Astrocyte (in vitro differentiated cells and primary cell): ENCODE data around the gene LRRC4C. TPM values are rescaled to one million over a fixed set of nuclear protein-coding genes. Genes with fewer than 3 reads are reported as not detected.

Experiments used
- DNase-seq: peaks from one replicate; pipeline ENCODE4 v3.0.0-alpha.2; 2010; ENCODE audit warnings: low read depth
- FAIRE-seq: peaks from 2 replicates; lab custom pipeline; 2011; peaks lifted over from hg19 to GRCh38; lab: Jason Lieb, UNC
- H2AFZ ChIP-seq: 2 replicates; pipeline ENCODE4 v1.6.0; 2012; ENCODE audit warnings: low read depth, low read length, inconsistent platforms
- H3K27ac ChIP-seq: 2 replicates; pipeline ENCODE4 v1.5.1; 2011; ENCODE audit warnings: low read depth, low read length, inconsistent platforms
- H3K27me3 ChIP-seq: 2 replicates; pipeline ENCODE4 v1.6.0; 2011; ENCODE audit warnings: low read length, inconsistent platforms; ENCODE audit not compliant: insufficient read depth
- H3K36me3 ChIP-seq: 2 replicates; pipeline ENCODE4 v1.5.1; 2011; ENCODE audit warnings: low read length, inconsistent platforms; ENCODE audit not compliant: insufficient read depth
- H3K4me1 ChIP-seq: 2 replicates; pipeline ENCODE4 v1.5.1; 2011; ENCODE audit warnings: low read length, inconsistent platforms; ENCODE audit not compliant: insufficient read depth
- H3K4me2 ChIP-seq: 2 replicates; pipeline ENCODE4 v1.6.0; 2012; ENCODE audit warnings: low read length, inconsistent platforms
- H3K4me3 ChIP-seq: 2 replicates; pipeline ENCODE4 v1.5.1; 2011; ENCODE audit warnings: low read depth, mild to moderate bottlenecking, low read length, inconsistent platforms; ENCODE audit not compliant: insufficient read depth
- H3K79me2 ChIP-seq: 2 replicates; pipeline ENCODE4 v1.6.0; 2012; ENCODE audit warnings: mild to moderate bottlenecking, low read length, inconsistent platforms; ENCODE audit not compliant: insufficient read depth
- H3K9ac ChIP-seq: 2 replicates; pipeline ENCODE4 v1.6.0; 2012; ENCODE audit warnings: mild to moderate bottlenecking, low read length, inconsistent platforms
- H3K9me3 ChIP-seq: 2 replicates; pipeline ENCODE4 v1.5.1; 2012; ENCODE audit warnings: low read depth, mild to moderate bottlenecking, low read length, inconsistent platforms; ENCODE audit not compliant: insufficient read depth
- H4K20me1 ChIP-seq: 2 replicates; pipeline ENCODE4 v1.6.0; 2012; ENCODE audit warnings: low read length, inconsistent platforms; ENCODE audit not compliant: insufficient read depth
- H3K27ac Mint-ChIP-seq: one replicate; pipeline ENCODE4 v1.8.0; 2021; ENCODE audit warnings: mild to moderate bottlenecking, mixed read lengths; ENCODE audit not compliant: unreplicated experiment
- H3K27me3 Mint-ChIP-seq: one replicate; pipeline ENCODE4 v1.8.0; 2021; ENCODE audit warnings: low read depth, mixed read lengths; ENCODE audit not compliant: unreplicated experiment
- H3K36me3 Mint-ChIP-seq: one replicate; pipeline ENCODE4 v1.8.0; 2021; ENCODE audit warnings: low read depth, mixed read lengths; ENCODE audit not compliant: unreplicated experiment
- H3K4me1 Mint-ChIP-seq: one replicate; pipeline ENCODE4 v1.8.0; 2021; ENCODE audit warnings: low read depth, mixed read lengths; ENCODE audit not compliant: unreplicated experiment
- H3K4me3 Mint-ChIP-seq: one replicate; pipeline ENCODE4 v1.8.0; 2021; ENCODE audit warnings: mild to moderate bottlenecking, moderate library complexity, mixed read lengths; ENCODE audit not compliant: unreplicated experiment
- H3K9me3 Mint-ChIP-seq: one replicate; pipeline ENCODE4 v1.8.0; 2021; ENCODE audit warnings: mild to moderate bottlenecking, mixed read lengths; ENCODE audit not compliant: unreplicated experiment
- EZH2 ChIP-seq: IDR thresholded peaks from 2 replicates; pipeline ENCODE4 v1.6.1; 2012; ENCODE audit warnings: mild to moderate bottlenecking, low read length, inconsistent platforms; ENCODE audit not compliant: insufficient read depth
- total RNA-seq: library from RNA; stranded (reverse); gene quantifications from 2 replicates; pipeline ENCODE4 v1.2.1, GENCODE V29; 2021
- TF ChIP-seq, protein P1 (sequence below): IDR thresholded peaks from 2 replicates; pipeline ENCODE4 v1.5.1; 2011; ENCODE audit warnings: low read depth, mild to moderate bottlenecking, inconsistent platforms, low read length, moderate library complexity; ENCODE audit not compliant: insufficient read depth

The LRRC4C gene
- total RNA-seq, 1 donor from 2014 or later: 9.0 TPM

DNA sequence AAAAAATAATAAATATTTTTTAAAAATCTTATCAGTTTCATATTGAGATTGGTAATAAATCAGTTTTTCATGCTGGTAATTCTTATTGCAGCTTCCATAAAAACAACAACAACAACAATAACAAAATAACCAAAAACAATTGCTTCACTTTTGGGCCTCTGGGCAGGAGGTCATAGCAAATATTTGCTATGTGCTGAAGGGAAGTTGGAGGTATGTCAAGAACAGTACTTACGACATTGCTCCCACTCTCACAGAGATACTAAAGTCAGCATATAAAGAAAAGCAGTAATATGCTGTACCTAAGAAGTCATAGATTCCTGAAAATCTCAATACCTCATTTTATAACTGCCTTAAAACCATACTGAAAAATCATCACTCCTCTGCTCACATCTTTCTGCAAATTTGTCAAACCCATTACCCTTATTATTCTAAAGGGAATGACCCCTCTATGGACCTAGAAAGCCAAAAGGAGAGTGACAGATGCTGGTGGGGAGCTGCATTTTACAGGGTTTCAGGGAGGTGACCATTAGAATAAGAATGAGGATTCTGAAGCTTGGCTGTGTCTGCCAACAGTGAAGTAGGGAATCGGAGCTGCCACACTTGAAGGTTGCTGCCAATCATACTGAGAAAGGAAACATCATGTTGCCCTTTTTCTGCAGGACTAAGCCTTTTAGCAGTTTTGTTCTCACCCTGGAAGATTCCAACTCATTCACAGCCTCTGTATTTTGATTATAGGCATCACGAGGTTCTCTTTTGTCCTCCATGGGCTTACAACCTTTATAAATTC is 742.9 kb downstream of the LRRC4C start:
- TF ChIP-seq, protein P1, sequence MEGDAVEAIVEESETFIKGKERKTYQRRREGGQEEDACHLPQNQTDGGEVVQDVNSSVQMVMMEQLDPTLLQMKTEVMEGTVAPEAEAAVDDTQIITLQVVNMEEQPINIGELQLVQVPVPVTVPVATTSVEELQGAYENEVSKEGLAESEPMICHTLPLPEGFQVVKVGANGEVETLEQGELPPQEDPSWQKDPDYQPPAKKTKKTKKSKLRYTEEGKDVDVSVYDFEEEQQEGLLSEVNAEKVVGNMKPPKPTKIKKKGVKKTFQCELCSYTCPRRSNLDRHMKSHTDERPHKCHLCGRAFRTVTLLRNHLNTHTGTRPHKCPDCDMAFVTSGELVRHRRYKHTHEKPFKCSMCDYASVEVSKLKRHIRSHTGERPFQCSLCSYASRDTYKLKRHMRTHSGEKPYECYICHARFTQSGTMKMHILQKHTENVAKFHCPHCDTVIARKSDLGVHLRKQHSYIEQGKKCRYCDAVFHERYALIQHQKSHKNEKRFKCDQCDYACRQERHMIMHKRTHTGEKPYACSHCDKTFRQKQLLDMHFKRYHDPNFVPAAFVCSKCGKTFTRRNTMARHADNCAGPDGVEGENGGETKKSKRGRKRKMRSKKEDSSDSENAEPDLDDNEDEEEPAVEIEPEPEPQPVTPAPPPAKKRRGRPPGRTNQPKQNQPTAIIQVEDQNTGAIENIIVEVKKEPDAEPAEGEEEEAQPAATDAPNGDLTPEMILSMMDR: no peak
- TF ChIP-seq EZH2: no peak
- Mint-ChIP-seq H3K27ac (no peak overlapping the region), H3K4me1 (no peaks in the 10 kb centered on the region), H3K9me3 (no peaks in the 10 kb centered on the region), H3K36me3 (no peaks in the 10 kb centered on the region), H3K27me3 (no peaks in the 10 kb centered on the region), H3K4me3 (no peak overlapping the region)
- no peak overlapping the region for H3K9ac ChIP-seq
- H3K4me3 ChIP-seq: no peak overlapping the region
- H3K79me2 ChIP-seq: no peaks in the 10 kb centered on the region
- H3K4me1 ChIP-seq: no peaks in the 10 kb centered on the region
- FAIRE-seq (no peak), DNase-seq (no peak)
- H3K9me3 ChIP-seq: no peaks in the 10 kb centered on the region
- H3K4me2 ChIP-seq: no peak overlapping the region
- no peak overlapping the region for H2AFZ ChIP-seq
- H3K27me3 ChIP-seq: no peaks in the 10 kb centered on the region
- no peak overlapping the region for H3K27ac ChIP-seq
- H4K20me1 ChIP-seq: no peaks in the 10 kb centered on the region
- no peaks in the 10 kb centered on the region for H3K36me3 ChIP-seq

- no peak for TF ChIP-seq EZH2
- TF ChIP-seq, protein P1: no peak
- no peaks in the 10 kb centered on the region for H3K36me3 Mint-ChIP-seq
- no peak overlapping the region for H3K4me3 Mint-ChIP-seq
- Histone ChIP-seq H4K20me1 (no peaks in the 10 kb centered on the region), H3K79me2 (no peaks in the 10 kb centered on the region), H3K9me3 (no peaks in the 10 kb centered on the region), H3K27me3 (no peaks in the 10 kb centered on the region), H3K36me3 (no peaks in the 10 kb centered on the region), H3K4me2 (no peak overlapping the region), H3K27ac (no peak overlapping the region), H2AFZ (no peak overlapping the region), H3K9ac (no peak overlapping the region), H3K4me3 (no peak overlapping the region), H3K4me1 (no peaks in the 10 kb centered on the region)
- H3K27me3 Mint-ChIP-seq: no peaks in the 10 kb centered on the region
- H3K27ac Mint-ChIP-seq: no peak overlapping the region
- H3K4me1 Mint-ChIP-seq: no peaks in the 10 kb centered on the region
- no peaks in the 10 kb centered on the region for H3K9me3 Mint-ChIP-seq
- FAIRE-seq (no peak), DNase-seq (no peak)
Observed at GRCh38 chr11:40713083-40713482, 746.4 kb downstream of the LRRC4C start.

DNA sequence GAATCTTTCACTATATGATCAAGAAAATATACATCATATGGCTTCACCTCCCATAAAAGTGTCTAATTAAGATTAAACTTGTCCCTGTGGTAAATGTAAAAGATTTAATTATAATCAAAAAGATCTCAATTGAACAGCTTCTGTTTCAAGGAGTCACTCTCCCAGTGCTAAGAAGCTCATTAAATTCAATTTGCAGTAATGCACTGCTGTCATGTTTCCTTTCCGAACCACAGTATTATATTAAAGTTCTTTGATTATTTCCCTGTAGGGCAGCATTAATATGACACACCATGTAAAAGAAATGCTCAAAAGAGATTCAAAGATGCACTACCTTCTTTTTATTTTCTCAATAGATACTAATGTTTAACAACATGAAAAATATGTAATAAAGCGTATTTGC is 758.4 kb downstream of the LRRC4C start:
- H2AFZ ChIP-seq: no peak overlapping the region
- FAIRE-seq (no peak), DNase-seq (no peak)
- H3K27ac Mint-ChIP-seq: no peak overlapping the region
- H3K9me3 Mint-ChIP-seq: no peaks in the 10 kb centered on the region
- no peaks in the 10 kb centered on the region for H3K4me1 ChIP-seq
- H3K27me3 ChIP-seq: no peaks in the 10 kb centered on the region
- no peaks in the 10 kb centered on the region for H3K9me3 ChIP-seq
- no peaks in the 10 kb centered on the region for H3K79me2 ChIP-seq
- no peak for TF ChIP-seq EZH2
- TF ChIP-seq, protein P1: no peak
- H3K27ac ChIP-seq: no peak overlapping the region
- H3K9ac ChIP-seq: no peak overlapping the region
- H3K36me3 Mint-ChIP-seq: no peaks in the 10 kb centered on the region
- H3K36me3 ChIP-seq: no peaks in the 10 kb centered on the region
- no peak overlapping the region for H3K4me3 ChIP-seq
- no peak overlapping the region for H3K4me2 ChIP-seq
- H4K20me1 ChIP-seq: no peaks in the 10 kb centered on the region
- H3K4me3 Mint-ChIP-seq: no peak overlapping the region
- H3K4me1 Mint-ChIP-seq: no peaks in the 10 kb centered on the region
- H3K27me3 Mint-ChIP-seq: no peaks in the 10 kb centered on the region
